Measurements from ENCODE around the gene FUBP1.
"Not testable (repeated sequence)": the region's sequence is repeated elsewhere in the genome, so short reads cannot be mapped to it uniquely, and the experiment has no call there.

The FUBP1 gene

DNA sequence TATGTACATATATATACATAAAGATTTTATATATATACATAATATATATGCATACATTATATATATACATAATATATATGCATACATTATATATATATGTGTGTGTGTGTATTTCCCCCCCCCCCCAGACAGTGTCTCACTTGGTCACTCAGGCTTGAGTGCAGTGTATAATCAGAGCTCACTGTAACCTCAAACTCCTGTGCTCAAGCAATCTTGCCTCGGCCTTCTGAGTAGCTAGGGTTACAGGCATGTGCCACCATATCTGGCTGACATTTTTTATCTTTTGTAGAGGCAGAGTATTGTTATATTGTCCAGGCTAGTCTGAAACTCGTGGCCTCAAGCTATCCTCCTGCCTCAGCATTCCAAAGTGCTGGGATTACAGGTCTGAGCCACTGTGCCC is 9.0 kb upstream of the FUBP1 start:
- no peak for DNase-seq

DNA sequence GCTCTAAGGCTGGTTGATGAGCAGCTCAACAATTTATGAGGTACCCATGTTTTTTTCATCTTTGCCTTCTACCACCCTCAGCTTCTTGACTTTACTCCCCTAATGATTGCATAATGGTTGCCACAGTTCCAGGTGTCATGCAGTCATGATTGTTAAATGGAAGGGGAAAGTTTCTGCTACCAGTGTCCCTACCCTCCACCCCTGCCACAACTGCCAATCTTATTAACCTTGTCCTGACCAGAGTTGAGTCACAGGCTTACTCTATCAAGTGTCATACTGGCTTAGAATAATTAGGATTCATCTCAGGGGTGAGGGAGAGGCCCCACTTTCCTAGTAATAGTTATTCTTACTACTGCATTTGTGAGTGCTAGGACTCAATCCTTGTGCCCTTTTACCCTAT is 7.9 kb upstream of the FUBP1 start:
- no peak for DNase-seq

DNA sequence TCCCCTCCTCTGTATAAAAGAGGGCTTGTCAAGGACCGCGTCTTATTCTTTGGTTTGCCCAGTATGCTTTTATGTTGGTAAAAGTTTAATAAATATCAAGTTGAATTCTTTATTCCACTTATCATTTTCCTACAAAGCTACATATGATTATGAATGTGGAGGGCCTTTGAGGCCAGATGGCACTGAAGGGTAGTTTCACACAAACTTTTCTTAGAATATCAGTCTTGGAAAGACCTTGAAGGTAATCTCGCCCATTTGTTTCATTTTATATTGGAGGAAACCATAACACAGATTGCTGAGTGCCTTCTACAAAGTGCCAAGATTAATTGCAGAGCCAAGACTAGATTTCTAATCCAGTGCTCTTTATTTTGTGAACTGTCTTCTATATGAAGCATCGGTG is 5.8 kb upstream of the FUBP1 start:
- no peak for DNase-seq

DNA sequence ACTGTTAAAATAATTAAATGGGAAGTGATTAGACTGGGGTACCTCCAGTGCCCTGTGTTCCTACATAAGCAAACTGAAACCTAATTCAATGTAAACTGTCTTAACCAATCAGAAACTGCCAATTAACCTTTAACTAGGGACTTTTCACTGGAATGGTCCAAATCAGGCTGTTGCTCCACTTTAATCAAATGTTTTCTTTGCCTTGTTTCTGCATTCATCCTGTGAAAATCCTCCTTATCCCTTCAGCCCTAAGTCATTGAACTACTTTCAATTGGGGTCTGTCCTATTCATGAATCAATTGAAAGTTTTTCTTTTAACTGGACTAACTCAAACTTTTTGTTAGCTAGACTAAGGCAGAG is 5.1 kb upstream of the FUBP1 start:
- no peak for DNase-seq

DNA sequence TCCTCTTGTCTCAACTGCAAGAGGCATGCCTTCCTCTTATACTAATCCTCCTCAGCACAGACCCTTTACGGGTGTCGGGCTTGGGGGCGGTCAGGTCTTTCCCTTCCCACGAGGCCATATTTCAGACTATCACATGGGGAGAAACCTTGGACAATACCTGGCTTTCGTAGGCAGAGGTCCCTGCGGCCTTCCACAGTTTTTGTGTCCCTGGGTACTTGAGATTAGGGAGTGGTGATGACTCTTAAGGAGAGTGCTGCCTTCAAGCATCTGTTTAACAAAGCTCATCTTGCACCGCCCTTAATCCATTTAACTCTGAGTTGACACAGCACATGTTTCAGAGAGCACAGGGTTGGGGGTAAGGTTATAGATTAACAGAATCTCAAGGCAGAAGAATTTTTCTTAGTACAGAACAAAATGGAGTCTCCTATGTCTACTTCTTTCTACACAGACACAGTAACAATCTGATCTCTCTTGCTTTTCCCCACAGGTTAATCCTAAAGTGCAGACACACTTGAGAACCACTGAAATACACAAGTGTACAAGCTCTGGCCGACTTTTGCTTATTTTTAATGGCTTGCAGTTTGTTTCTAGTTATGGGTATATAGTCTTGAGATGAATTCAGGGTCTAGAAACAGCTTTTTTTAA is 4.6 kb upstream of the FUBP1 start:
- not testable (repeated sequence) for DNase-seq

DNA sequence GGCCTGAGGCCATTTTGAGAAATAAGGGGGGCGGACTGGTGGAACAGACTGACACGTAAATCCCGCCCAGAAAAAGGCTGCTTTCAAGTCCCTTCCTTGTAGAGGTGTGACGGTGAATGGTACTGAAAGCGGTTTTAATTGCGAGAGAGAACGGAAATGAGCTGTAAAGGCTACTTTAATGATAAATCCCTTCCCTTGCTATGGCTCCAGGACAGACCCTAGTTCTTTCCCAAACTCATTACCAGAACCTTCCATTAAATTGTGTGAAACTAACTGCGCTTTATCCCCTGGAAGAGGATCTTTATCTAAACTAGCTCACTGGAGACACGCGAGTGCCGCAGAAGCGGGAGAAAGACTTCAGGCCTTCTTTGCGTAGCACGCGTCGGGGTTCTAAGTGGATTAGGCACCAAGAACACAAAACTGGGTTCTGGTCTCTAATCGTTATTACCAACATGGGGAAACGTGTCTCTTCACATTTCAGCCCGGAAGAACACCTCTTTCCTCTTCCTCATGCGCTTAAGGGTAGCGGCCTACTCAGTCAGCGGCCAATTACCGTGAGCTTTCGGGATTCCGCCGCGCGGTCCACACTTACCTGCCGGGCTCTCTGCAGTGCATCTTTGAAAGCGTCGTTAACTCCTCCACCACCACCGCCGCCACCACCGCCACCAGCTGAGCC is 441 bp downstream of the FUBP1 start:
- peak; percentile 87 for DNase-seq

DNA sequence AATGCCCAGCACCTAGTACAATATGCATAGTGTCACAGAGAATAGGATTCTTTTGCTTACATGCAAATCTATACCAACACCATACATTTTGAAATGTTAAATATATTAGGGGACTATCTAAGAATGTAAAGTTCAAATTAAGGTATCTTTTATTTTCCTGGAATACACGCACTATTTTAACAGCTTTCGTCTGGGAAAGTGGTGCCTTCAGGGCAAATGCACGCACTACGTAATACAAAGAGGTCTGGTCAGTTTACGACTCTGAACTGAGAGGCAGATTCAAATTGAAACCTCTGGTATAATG is 931 bp downstream of the FUBP1 start:
- no peak for DNase-seq

DNA sequence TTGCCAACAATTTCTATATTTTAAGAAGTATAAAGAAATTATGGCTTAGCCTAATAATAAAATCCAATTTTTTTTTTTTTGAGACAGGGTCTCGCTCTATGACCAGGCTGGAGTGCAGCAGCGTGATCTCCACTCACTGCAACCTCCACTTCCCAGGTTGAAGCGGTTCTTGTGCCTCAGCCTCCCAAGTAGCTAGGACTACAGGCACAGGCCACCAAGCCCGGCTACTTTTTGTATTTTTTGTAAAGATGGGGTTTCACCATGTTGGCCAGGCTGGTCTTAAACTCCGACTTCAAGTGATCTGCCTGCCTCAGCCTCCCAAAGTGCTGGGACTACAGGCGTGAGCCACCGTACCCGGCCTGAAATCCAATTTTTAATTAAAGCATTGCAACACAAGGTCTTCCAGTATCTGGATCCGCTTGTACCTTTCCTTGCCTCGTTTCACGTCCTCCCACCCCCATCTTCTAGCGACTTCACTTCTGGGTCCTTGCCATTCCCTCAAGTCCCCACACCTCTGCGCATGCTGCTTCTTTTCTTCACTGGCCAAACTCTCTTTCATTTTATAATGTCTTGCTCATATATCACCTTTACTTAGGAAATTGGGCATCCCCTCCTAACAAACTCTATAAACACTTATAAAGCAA is 2.3 kb downstream of the FUBP1 start:
- no peak for DNase-seq

DNA sequence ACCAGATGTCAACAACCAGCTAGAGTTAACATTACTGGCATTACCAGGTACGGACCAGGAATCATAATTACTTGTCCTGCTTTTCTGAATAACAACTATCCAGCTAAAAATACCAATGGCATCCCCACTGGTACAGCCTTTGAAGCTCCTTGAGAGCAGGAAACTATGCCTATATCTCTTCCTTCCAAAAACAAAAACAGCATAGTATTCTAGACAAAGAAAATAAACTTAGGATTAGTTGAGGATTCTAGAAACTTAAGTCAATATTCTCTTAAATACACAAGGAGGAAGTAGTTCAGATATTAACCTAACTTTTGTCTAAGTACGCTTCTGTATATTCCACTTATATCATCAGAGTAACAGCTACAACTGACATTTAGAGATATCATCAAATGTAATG is 3.0 kb downstream of the FUBP1 start:
- DNase-seq, result peak; percentile 22

DNA sequence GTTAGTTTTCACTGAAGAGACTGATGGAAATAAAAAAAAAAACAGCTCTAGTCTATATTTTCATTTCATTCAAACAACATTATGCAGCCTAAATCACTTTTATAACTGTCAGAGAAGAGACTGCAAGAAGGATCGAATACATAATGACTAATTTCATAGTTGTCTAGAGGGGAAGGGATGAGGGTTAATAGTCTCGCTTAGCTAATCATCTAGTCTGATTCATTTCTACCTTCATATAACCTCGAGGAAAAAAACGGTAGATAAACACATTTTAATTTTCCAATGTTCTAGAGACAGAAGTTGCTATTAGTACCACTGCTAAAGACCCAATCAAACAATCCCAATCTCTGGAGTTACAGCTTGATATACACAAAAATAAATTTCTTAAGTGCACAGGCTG is 3.5 kb downstream of the FUBP1 start:
- DNase-seq, result peak; percentile 55

DNA sequence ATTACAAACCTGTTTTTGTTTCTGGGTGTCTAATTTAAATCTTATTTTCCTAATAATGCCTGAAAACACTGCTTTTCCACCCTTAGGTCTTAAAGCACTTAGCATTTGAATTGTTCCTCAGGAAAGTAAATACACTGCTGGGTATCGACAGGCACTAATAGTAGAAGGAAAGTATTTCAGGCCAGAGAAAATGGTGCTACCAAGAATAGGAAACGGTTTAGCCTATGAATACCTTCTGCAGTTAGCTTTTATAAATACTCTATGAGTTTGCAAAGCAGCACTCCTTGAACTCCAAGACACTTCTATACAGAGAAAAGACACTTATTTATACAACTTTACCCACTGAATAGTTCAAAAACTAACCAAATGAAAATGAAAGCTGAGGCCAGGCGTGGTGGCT is 6.8 kb downstream of the FUBP1 start:
- DNase-seq, result no peak

DNA sequence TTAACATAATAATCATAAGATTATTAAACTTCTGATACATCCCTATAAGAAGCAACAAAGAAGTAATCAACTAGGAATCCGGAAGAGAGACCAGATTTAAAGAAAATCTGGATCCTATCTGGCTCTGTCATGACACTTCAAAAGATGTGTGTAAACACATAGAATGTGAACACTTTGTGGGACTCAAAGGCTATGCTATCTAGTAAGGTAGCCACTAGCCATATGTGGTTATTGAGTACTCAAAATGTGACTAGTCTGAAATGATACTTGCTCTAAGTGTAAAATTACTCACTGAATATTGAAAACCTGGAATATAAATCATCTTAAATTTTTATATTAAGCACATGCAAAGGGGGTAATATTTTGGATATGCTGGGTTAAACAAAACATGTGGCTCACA is 8.7 kb downstream of the FUBP1 start:
- DNase-seq, result no peak

DNA sequence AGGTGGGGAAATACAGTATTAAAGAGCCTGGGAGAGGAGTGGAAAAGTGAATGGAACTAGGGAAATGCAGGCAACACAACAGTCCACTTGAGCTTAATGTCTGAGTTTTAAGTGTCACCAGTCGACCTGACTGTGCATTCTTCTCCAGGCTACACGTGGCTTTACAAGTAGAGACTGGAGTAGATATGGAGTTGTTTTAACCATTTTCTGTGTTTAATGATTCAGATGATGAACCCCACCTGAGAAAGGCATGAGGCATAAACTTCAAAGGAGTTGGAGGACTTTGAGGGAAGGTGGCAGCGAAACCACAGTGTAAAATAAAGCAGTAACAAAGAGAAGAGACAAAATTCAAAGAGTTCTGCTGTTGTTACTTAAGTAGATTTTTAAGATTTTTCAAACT is 12.6 kb downstream of the FUBP1 start:
- no peak for DNase-seq

DNA sequence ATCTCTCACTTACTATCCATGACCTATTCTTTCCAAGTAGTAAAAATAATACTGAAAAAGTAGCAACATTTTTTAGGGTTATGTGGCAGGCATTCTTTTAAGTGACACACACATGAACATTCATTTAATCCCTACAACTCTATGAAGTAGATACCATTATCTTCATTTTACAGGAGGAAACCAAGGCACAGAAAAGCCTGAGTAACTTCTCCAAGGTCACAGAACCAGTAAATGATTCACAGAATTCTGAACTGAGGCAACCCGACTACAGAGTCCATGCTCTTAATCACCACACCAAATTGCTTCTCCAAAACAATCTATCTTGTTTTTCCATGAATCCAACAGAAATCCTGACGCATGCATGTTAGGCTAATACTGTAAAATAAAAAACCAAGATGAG is 17.5 kb downstream of the FUBP1 start:
- DNase-seq, result no peak

DNA sequence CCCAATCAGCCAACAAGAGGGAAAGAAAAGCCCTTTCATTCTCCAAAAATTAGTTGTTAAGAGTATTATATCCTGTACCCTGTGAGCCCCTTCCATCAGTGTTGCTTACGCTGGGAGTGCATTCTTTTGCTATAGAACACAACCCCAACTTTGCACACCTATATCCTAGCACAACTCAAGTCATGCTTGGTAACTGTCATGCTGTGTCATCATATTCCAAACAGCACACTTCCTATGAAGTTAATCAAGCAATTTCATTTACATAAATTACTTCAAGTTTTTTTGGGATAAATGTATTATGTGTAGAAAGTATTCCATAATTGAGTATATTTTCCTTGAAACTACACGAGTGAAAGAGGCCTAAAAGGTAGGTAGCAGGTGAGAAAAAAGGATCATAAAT is 20.0 kb downstream of the FUBP1 start:
- DNase-seq, result no peak

DNA sequence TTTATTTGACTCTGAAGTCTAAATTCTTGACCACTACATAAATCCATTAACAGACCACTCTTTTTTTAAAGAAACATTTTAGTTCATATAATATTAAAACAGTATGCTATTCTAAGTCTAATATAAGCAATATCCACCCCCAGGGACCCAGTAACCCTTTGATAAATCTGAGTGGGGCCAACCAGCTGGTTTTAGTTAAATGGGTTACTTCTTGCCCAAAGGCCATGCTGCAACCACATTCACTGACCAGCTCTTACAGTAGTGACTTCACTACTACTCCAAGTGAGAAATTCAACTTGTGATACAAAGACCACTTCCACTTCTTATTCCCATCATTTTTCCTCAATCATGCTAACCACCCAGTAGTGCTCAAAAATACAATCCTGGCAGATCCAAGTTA is 20.5 kb downstream of the FUBP1 start:
- DNase-seq, result no peak

DNA sequence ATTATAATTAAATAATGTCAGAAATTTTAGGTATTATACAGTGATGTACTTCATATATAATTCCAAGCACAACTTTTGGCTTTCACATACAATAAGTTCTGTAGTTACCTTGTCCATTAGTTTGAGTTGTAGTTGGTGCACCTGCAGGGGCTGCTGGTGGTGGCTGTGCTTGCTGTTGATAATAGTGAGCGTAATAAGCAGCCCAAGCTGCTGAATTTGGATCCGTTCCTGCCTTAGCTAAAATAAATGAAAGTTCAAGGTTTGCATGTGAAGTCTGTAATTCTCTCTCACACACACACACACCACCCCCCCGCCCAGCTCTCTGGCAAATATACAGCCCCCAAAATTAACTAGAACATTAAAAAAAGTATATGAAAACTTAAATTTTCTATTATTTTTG is 22.4 kb downstream of the FUBP1 start:
- DNase-seq, result no peak

DNA sequence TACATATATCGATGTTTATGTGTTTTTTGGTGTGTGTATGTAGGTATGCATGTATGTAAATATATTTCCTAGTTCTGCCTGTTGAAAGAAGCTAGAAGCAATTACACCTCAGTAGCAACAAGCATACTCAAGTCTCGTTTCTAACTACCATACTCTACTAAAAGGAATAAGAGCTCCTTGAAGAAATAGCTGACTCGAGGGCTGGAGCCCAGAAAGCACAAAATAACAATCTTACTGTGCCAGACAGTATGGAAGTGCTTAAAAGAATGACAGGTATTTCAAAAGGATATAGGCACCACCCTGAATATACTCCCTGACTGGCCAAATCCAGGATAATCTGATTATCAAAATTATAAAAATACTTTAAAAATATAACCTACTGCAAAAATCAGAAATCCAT is 23.2 kb downstream of the FUBP1 start:
- DNase-seq, result no peak

DNA sequence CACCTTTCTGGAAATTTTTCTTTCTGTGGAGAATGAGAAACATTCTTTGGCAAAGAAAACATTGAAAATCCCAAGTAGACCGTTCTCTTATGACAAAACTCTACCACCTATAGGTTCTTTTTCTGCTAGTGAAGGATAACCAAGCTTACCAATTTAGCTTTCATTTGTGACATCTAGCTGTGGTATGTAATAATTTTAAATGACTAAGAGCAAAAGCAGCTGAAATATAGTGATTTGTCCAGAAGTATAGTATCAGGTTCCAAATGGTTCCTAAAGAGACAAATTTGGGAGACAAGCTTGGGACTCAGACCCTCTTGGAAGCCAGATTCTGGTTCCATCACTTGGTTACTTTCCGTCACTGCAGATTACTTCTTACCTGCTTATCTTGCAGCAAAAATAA is 24.4 kb downstream of the FUBP1 start:
- no peak for DNase-seq

DNA sequence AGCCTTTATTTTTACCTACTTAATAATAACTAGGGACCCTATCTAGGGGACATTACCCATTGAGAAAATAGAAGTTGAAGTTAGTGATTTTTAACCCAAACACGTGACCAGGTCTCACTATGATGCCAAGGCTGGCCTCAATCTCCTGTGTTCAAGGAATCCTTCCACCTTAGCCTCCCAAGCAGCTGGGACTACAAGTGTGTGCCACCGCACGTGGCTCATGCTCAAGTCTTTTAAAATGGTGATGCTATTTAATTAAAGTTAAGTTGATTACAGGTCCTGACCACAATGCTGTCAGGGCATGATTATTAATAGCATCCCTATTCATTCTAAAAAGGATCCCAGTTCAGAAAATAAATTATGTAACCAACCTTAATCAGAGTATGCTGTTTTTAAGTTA is 25.0 kb downstream of the FUBP1 start:
- DNase-seq, result no peak

DNA sequence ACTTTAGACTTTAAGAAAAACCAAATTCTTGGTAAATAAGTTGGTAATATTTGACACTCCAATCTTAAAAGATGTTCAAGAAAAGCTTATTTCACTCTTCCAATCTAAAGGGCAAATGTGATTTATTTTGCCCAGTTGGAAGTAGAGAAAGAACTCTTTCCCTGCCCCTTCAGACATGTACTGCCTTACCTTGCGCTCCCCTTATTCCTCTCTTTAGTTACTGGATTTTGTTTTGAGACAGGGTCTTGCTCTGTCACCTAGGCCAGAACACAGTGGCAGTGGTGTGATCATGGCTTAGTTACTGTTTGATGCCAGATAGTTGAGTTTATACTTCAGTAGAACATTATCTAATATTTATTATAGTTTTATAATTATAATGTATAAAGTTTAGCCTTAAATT is 27.5 kb downstream of the FUBP1 start:
- DNase-seq, result no peak

DNA sequence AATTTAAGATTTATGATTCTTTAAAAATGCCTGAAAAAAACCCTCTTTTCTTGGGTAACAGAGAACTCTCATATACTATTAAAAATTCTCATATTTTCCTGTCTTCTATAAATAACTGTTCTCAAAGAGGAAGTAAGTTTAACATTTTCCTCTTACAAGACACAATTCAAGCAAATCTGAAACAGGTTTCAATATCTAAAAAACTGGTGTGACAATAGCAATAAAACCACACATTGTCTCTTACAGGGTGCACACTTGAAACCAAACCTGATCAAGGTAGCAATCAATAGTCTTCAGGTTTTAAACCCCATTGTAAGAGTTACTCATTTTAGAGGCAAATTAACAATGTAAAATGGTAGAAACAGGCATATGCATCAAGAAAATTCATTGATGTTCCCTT is 28.0 kb downstream of the FUBP1 start:
- no peak for DNase-seq

DNA sequence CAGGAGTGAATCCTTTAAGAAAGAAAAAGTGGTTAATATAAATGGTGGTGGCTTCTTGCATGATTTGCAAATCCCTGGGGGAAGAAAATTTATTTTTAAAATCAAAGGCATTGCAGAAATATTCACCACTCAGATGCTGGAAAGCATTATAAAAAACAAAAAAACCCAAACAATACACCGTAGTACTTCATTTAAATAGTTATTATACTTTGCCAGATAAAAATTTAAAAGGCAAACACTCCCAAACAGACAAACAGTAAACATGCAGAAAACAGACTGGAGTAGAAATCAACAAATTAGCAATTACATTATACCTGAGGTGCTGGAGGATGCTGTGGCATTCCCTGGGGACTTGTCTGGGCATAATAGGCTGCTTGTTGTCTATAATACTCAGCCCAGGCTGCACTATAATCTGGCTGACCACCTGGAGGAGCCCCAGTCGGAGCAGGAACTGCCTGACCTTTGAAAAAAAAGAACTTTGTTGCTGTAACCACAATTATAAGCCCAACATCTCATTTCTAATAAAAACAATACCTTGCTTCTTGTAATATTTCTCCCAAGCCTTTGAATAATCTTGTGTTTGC is 29.9 kb downstream of the FUBP1 start:
- DNase-seq, result no peak

DNA sequence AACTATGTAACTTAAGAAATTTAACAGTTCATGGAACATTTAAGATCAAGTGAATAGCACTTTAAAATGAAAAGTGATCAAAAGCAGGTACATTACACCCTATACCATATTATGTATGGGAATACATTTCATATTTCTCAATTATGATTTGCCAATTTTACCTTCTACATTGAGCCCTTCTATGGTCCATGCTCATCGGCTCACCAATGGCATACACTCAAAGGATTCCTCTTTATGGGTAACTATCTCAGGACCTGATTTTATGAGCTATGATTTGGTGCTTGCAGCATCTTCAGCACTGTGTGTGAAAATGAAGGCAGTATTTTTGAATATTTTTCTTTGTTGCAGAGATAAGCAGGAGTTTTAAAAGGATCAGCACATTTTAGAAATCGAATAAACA is 33.5 kb downstream of the FUBP1 start:
- no peak for DNase-seq

All from kidney glomerular epithelial cell (primary cell).